Hematopoietic multipotent progenitor cell treated with erythropoietin and hydrocortisone succinate and interleukin-3 and kit ligand, for 4 days (in vitro differentiated cells): ENCODE measurements around the gene CFAP410.
"Not testable (repeated sequence)": the region's sequence is repeated elsewhere in the genome, so short reads cannot be mapped to it uniquely, and the experiment has no call there.

Experiments
- DNase-seq: peaks from one replicate; pipeline ENCODE4 v3.0.0-alpha.2; 2015

CFAP410 gene

DNA sequence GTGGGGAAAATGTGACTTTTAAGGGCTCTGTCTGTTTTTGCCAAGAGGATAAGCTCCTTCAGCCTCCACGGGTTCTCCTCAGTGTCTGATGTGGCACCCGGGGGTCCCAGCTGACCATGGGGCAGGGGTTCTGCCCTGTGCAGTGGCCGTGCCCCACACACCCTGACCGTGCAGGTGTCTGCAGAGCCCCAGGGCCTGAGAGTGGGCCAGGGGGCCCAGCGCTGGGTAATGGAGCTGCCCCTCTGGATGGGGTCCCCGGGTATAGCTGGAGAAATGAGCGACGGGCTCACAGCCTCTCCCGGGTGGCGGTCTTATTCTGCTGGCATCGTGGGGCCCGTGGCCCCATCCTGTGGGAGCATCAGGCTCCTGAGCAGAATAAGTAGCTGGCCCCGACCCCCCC, 42.3 kb downstream of the CFAP410 start:
- no peak for DNase-seq

DNA sequence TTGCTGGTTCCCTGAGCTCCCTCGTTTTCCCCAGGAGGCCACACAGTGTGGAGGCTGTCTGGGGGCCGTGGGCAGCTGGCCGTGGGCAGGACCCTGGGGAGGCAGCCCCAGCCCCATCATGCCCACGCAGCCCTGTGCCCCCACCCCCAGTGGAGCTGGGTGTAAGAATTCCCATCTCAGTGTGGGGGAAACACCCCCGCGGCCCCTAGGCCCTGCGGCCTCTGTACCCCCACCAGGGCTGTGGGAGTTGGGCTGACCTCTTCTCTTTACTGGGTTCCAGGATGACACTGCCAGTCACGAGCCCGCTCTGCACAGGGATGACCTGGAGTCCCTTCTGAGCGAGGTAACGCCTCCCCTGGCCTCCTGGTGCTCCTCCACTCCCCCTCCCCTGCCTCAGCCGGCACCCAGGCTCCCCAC, 43.1 kb downstream of the CFAP410 start:
- no peak for DNase-seq

DNA sequence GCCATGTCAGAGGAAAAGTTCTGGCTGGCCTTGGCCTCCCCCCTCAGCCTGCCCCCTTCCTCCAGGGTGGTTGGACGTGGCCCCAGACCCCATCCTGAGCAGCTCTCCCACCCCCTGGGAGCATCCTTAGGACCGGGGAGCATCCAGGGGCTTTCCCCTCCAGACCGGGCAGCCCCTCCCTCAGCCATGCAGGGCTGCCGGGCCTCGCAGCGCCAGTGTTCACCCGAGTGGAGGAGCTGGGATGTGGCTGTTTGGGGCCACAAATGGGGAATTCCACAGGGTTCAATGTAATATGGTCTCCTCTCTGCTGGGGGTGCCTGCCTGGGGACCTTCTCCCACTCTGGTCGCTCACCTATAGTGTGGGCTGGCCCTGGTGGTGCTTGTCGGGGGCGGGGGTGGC, 43.5 kb downstream of the CFAP410 start:
- no peak for DNase-seq

DNA sequence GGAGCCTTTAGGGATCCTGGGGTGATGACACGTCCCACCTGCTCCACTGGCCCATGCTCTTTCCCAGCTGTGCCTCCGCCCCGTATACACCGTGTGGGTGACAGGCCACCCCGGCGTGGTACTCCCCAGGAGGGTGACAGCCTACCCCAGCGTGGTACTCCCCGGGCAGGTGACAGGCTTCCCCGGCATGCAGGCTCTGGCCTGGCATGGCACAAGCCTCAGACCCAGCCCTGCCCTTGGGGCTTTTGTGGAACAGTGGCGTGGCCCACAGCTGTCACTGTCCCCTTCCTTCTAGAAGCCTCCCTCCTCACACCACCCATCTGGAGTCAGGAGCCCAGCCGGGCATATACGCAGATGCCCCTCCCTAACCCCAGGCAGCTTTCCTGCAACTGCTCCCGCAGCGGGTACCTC, 44.0 kb downstream of the CFAP410 start:
- peak; percentile 33 for DNase-seq

DNA sequence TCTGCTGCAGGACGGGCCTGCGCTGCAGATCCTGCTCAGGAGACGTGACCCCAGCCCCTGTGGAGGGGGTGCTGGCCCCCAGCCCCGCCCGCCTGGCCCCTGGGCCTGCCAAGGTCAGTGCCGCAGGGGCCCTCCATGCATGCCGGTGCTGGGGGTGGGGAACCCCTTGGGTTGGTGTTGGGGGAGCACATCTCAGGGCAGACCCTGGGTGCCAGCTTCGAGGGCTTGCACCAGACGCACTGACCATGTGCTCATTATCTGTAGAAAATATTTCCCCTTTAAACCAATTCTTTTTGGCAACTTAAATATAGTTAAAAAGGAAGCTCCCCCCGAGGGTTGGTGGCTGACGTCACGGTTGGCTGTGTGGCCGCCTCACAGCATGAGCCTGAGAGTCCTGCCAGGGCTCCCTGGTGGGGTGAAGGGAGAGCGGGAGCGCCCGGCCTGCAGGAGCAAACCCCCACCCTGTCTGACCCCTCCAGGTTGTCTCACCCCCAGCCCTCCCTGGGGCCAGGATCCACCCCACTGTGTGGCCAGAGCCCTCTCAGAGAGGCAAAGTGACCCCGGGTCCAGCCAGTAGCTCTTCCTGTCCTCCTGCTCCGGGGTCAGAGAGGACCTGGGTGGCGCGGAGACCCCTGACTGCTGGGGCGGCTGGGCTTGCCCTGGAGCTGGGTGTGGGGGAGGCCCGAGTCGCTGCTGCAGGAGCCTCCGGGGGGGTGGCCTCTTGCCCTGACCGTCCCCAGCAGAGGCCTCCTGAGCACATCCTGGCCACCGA, 44.6 kb downstream of the CFAP410 start:
- peak; percentile 77 for DNase-seq

DNA sequence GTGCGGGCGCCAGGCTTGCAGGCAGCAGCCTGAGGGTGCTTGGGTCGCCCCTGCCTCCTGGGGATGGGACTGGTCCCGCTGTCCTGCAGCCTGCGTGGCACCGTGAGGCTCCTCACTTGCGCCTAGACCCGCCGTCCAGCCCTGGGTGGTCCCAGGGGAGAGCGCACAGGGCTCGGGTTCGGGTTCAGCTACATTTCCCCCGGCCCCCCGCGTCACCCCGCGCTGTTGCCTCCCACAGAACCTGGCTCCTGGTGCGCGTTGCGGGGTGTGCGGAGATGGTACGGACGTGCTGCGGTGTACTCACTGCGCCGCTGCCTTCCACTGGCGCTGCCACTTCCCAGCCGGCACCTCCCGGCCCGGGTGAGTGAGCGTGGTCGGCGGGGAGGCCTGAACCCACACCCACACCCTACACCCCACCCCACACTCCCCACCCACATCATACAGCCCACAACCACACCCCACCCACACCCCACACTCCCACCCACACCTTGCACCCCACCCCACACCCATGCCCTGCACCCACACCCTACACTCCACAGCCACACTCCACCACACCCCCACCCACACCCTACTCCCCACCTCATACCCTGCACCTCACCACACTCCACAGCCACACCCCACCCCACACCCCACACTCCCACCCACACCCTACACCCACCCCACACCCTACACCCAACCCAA, 45.5 kb downstream of the CFAP410 start:
- DNase-seq = no peak

DNA sequence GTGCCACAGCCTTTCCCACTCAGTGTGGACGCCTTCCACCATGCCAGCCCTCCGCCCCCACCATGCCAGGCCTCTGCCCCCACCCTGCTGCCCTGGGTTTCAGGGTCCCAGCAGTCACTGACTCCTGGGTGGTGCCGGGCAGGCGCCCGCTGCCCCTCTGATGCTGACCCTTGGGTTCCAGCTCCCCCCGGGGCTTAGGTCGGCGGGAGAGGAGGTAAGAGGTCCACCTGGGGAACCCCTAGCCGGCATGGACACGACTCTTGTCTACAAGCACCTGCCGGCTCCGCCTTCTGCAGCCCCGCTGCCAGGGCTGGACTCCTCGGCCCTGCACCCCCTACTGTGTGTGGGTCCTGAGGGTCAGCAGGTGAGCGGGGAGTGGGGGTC, 46.4 kb downstream of the CFAP410 start:
- no peak for DNase-seq

DNA sequence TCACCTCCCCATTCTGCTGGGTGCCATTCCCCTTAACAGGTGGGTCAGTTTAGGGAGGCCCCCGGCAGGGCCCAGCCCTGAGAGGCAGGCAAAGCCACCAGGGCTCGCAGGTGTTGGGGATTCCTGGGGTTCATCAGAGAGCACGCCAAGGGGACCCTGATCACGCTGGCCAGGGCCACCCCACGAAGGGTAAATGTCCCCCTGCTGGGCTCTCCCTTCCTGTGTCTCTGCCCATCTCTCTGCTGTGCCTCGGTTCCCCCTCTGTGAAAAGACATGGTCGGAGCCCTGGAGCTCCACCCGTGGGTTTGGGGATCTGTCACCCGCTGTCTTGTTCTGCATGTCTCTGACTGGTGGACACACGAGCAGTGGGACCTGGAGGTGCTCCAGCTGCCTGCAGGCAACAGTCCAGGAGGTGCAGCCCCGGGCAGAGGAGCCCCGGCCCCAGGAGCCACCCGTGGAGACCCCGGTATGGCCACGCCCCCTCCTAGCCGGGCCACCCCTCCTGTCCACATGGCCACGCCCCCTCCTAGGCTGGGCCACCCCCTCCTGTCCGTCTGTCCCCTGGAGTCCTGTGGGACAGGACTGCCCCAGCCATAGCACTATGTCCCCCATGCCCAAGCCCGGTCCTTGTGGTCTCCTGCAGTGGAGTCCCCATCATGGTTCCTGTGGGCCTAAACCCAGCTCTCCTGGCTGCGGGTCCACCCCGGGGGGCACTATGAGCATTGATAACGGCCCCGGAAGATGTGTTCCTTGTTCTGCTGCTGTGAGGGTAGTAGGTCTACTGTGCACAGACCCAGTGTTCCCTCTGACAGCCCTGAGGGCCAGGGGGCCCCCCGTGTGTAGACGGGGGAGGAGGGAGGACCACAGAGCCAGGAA, 47.0 kb downstream of the CFAP410 start:
- no peak for DNase-seq

DNA sequence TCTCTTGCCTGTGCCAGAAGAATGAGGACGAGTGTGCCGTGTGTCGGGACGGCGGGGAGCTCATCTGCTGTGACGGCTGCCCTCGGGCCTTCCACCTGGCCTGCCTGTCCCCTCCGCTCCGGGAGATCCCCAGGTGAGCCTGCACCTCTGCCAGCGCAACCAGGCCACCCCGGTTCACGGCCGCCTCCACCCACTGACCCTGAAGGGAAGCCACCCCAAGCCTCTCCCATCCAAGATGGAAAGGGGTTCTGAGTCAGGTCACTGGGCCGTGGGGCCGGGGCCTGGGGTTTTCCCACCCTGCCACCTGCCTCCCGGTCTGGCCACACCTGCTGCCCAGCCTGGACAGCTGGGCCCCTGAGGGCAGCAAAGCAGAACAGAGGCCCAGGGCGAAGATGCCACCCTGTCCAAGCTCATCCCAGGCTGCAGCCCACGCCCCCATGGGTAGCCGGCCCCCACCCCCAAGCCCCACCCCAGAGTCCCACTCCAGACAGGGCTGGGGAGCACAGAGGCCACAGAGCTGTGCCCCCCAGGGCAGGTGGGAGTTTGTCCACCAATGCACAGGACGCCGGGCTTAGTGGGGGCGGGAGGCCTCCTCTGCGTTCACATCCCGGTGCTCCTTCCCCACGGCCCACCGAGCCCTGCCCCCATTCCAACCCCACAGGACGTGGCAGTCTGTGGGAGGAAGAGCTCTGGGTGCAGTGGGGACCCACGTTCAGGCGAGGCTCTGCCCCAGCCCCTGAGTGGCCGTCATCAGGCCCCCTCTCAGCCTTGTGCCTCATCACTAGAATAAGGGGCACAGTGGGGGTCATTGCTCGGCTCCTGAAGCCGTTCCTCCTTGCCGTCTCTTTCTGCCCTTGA, 47.9 kb downstream of the CFAP410 start:
- DNase-seq = no peak

DNA sequence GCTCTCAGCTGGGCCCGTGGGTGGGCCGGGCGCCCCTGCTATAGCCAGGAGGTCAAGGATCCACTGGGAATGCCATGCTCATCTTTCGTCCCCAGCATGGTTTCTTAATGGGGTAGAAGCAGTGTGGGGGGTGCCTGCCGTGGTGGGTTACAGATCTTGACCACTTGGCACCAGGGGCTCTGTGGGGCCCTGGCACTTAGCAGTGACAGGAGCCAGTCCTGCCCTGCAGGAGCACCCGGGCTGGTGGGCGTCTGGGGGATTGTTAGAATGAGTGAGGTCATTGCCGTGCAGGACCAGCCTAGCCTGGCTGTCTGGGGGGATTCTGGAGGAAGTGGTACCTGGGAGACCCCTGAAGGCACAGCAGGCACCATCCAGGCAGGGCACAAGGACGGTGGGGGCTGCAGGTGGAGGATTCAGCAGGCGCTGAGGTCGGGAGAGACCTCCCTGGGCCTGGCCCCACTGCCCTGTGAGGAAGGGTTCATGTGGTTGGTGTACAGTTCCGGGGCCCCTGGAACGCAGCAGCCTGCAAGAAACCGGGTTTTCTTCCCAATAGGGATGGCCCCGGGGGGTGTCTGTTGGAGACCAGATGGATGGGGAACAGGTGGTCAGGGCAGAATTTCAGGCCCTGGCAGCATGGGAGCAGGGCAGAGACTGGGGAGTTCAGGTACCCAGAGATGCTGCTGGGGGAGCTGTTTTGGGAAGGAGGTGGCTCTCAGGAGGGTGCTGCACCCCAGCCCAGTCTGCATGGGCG, 48.7 kb downstream of the CFAP410 start:
- DNase-seq = no peak

DNA sequence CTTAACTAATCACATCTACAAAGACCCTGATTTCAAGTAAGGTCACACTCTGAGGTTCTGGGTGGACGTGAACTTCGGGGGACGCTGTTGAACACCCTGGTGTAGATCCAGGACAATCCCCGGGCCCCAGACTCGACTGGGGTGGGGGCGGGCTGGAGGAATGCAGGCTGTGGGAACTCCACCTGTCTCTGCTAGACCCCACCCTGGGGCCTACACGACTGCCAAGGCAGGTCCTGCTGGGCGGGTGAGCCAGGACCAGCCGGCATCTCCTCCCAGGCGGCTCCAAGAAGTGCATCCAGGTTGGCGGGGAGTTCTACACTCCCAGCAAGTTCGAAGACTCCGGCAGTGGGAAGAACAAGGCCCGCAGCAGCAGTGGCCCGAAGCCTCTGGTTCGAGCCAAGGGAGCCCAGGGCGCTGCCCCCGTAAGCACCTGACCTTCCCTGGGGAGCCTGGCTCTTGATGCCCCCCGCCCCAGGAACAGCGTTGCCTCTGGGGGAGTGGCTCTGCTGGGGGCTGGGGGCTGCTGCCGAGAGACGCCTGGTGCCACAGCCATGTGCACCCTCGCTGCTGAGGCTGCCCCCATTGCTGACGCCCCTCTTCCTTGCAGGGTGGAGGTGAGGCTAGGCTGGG, 49.7 kb downstream of the CFAP410 start:
- DNase-seq = no peak

DNA sequence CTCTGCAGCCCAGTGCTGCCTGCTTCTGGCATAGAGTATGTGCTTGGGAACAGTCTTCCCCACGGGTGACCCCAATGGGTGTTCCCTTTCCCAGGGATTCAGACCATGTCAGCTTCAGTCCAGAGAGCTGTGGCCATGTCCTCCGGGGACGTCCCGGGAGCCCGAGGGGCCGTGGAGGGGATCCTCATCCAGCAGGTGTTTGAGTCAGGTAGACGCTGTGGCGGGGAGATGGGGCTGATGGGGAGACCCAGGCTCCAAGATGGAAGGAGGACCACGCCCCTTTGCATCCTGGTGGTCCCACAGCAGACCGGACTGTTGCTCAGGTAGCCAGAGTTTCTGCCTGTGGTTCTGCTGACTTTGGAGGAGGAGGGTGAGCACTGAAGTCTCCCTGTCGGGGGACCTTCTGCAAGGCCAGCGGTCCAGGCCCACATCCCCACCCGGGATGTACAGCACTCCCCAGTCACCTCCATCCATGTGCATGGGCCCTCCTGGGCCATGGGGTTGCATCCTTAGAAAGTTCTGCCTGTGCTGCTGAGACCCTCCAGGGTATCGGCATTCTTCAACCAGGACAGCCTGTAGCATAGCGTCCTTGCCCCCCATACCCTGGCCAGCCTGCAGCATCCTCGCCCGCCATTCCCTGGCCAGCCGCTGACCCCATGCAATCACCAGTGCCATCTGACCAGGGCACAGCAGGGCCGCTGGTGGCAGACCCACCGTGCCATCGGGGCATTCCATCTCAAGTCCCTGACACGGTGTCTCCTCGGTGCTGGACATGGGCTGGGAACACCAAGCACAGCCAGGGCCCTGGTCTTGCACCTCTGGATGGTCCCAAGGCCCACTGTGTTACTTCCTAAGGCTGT, 50.7 kb downstream of the CFAP410 start:
- no peak for DNase-seq

DNA sequence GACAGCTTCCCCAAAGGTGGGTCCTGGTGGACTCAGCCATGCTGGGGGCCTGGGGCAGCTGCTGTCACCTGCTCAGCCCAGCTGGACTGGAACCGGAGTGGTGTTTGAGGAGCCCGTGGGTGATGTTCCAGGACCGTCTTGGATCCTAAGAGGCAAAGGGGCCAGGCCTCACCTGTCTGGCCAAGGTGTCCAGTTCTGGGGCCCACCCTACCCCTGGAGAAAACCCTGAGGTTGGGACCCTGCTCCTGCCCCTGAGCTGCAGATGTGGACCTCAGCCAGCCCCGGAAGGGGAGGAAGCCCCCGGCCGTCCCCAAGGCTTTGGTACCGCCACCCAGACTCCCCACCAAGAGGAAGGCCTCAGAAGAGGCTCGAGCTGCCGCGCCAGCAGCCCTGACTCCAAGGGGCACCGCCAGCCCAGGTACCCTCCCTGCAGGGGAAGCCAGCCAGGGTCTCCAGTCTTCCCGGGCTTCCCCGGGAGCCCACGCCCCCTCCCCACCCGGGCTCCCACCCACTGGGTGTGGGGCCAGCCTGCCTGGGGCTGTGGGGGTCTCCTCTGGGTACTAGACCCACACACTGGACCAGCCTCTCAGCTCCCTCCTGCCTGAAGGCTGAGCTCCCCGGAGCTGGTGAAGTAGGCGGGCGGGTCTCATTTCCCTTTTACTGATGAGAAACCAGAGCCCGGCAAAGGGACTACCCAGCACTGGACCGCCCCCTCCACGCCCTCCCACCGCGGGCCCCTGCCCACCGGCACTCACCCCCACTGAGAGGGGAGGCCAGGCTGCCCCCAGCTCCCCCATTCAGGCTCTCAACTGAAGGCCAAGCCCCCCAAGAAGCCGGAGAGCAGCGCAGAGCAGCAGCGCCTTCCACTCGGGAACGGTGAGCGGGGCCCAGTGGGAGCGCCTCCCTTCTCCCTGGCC, 52.2 kb downstream of the CFAP410 start:
- no peak for DNase-seq

DNA sequence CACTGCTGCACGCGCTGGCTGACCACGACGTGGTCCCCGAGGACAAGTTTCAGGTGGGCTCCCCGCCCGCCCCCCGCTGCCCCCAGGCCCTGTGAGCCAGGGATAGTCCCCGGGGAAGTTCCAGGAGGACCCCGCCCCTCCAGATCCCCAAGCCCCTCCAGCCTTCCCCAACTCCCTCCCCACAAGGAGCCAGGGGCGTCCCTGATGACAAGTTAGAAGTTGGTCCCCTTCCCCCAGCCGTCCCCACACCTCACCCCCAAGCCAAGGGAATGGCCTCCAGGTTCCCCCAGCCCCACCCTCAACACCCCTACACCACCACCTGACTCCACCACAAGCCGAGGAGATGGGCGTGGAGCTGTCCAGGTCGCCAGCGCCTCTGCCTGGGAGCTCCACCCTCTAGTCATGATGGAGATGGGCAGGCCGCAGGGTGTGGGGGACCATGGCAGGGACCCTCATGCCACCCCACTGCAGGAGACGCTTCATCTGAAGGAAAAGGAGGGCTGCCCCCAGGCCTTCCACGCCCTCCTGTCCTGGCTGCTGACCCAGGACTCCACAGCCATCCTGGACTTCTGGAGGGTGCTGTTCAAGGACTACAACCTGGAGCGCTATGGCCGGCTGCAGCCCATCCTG, 53.0 kb downstream of the CFAP410 start:
- no peak for DNase-seq

DNA sequence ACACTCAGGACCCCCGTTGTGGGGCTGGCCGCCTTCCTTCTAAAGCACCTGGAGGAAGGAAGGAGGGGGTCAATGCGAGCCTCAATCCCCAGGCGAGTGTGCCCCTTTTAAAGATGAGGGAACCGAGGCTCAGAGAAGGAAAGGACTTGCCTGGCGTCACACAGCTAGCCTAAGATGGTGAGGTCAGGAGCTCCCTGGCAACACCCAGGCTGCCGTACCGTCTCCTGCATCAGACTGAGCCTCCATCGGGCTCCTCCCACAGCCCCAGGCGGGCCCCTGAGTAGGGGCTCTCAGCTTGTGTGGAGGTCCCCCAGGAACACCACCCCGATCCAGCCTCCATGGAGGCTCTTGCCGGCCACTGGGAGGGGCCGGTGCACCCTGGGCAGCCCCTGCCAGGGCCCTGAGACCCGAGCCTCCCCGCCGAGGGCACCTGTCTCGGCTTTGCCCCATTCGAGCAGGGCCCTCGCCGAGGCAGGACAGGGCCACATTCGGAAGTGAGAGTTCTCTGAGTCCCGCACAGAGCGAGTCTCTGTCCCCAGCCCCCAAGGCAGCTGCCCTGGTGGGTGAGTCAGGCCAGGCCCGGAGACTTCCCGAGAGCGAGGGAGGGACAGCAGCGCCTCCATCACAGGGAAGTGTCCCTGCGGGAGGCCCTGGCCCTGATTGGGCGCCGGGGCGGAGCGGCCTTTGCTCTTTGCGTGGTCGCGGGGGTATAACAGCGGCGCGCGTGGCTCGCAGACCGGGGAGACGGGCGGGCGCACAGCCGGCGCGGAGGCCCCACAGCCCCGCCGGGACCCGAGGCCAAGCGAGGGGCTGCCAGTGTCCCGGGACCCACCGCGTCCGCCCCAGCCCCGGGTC, 53.8 kb downstream of the CFAP410 start, which contains the start of gene AIRE:
TSS of gene AIRE (plus strand) at position 739 of the 855 bp plus-strand sequence. CDS start 131 bp downstream, outside the sequence.
- no peak for DNase-seq

DNA sequence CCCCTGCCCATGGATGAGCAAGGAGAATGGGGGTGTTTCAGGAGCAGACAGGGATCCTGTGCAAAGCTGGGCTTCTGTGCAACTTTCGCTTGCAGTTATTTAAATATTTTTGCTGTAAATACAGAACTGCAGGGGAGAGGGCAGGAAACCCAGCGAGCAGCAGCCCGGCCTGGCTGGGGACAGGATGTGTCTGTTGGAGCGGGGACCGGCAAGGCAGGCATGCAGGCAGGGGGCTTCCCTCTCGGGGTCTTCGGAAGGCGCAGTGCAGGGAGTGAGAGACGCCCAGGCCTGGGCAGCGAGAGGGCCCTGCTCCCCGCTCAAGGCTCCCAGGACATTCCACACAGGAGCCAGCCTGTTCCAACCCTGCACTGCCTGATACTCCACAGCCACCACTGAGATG, 55.2 kb downstream of the CFAP410 start:
- peak; percentile 19 for DNase-seq

DNA sequence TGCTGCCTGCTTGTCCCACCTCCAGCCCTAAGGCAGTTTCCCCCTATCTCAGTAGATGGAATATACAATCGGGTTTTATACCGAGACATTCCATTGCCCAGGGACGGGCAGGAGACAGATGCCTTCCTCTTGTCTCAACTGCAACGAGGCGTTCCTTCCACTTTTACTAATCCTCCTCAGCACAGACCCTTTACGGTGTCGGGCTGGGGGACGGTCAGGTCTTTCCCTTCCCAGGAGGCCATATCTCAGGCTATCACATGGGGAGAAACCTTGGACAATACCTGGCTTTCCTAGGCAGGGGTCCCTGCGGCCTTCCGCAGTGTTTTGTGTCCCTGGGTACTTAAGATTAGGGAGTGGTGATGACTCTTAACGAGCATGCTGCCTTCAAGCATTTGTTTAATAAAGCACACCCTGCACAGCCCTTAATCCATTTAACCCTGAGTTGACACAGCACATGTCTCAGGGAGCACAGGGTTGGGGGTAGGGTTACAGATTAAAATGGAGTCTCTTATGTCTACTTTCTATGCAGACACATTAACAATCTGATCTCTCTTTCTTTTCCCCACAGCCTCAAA, 55.9 kb downstream of the CFAP410 start:
- not testable (repeated sequence) for DNase-seq
